LNCaP clone FGC (cell line): Measurements from ENCODE around the gene SFSWAP.

Source experiments
- DNase-seq: peaks from one replicate; pipeline ENCODE4 v3.0.0-alpha.2; 2011; ENCODE audit warnings: low read depth
- H3K4me3 ChIP-seq: 2 replicates; pipeline ENCODE4 v1.5.1; 2011; ENCODE audit warnings: mild to moderate bottlenecking, low read depth, low read length, control low read depth
- CTCF ChIP-seq: IDR thresholded peaks from 2 replicates; pipeline ENCODE4 v1.5.1; 2012; ENCODE audit warnings: mild to moderate bottlenecking; ENCODE audit not compliant: control insufficient read depth, insufficient read depth; ENCODE audit errors: extremely low read depth

Gene SFSWAP

DNA sequence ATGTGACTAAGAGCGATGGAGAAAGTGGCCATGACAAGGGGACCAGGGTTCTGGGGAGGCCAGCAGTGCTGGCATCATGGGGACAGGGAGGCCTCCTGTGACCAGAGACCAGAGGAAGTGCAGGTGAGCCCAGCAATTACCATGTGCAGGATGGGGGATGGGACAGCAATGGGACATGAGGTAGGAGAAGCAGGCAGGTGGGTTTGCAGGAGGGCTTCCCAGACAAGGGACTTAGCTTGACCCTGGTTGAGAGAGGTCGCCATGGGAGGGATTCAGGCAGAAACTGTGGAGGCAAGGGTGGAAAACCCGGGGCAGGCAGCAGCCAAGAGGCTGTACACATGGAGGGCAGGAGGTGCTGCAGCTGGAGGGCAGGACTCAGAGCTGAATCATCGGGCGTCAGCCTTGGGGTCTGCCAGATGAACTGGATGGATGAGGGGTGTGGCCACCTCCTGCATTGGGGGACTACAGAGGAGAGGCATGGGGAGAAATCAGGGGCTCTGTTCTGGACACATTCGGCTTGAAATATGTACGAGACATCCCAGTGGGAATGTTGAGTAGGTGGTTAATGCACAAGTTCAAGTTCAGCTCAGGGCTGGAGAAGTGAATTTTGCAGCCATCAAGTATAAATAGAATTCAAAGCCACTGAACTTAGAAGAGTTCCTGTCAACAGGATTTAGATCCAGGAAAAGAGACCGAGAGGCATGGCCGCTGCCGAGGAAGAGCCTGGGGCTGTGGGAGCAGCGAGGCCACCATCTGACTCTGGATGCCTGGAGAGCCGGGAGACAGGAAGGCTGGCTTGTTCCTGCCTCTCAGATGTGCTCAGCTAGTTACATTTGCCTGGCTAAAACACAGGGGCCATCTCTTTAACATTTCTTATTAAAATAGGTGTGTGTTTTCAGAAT lies 36.6 kb downstream of the SFSWAP start:
- no peak for DNase-seq
- H3K4me3 ChIP-seq: no peak overlapping the region
- no peak for TF ChIP-seq CTCF

DNA sequence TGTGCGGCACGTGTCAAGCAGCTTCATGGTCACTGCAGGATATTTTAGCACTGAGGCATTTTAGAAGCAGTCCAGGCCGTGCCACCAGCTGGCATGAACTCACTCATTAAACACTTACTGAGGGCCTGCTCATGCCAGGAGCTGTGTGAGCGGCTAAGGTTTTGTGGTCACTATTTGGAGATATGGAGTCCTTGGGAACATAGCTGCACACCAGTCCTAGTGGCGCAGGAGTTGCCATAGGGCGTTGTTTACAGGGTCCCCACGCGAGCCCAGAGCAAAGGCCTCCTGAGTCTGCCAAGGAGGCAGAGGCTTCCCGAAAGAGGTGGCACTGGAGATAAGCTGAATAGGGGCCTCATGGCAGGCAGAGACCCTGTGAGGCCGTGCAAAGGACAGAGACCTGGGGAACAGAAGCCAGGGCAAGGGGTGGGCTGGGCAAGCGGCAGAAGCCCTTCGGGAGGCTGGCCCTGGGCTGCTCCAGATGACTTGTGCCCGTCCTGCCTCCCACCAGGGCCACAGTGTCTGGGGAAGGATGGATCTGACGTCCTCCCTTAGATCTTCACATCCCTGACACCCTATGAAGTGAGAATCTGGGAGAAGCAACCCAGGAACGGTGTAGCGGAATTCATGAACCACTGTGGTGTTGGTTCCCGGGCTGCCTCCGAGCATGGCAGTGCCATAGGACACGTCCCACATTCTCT lies 38.9 kb downstream of the SFSWAP start:
- DNase-seq: no peak
- H3K4me3 ChIP-seq: no peak overlapping the region
- no peak for TF ChIP-seq CTCF

GRCh38 chr12:131751335-131751734 lies 40.4 kb downstream of the SFSWAP start:
- TF ChIP-seq CTCF: no peak
- no peak for DNase-seq
- no peak overlapping the region for H3K4me3 ChIP-seq

DNA sequence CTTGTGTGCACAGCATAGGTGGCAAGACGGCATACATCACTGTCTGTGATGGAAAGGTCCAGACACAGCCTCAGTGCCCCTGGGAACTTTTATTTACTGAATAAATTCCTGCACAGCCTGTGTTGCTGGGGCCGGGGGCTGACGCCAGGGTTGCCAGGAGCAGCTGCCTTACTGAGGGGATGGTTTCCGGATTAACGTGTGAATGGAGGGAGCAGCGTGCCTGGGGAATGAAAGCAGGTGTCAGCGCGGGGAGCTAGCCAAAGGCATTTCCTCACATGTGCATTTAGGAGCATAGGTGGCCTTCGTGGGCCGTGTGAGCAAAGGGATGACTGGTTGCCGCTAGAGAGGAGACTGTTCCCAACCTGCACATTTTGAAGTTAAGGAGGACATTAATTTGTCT lies 41.6 kb downstream of the SFSWAP start:
- DNase-seq: no peak
- H3K4me3 ChIP-seq: no peak overlapping the region
- TF ChIP-seq CTCF: no peak

GRCh38 chr12:131753005-131753404 lies 42.1 kb downstream of the SFSWAP start:
- DNase-seq: no peak
- TF ChIP-seq CTCF: no peak
- H3K4me3 ChIP-seq: no peak overlapping the region

GRCh38 chr12:131753757-131754156 lies 42.9 kb downstream of the SFSWAP start:
- H3K4me3 ChIP-seq: no peak overlapping the region
- DNase-seq: no peak
- TF ChIP-seq CTCF: no peak
